Measurements from ENCODE around the gene RPLP2.
A peak's percentile ranks its signal among the peaks of the same experiment; 100 is the strongest.

The RPLP2 gene

GRCh38 chr11:770642-771616 lies 38.8 kb upstream of the RPLP2 start:
- no peak overlapping the region for H3K4me3 ChIP-seq (ENCODE audit: low read depth, low read length)
- H3K36me3 ChIP-seq (ENCODE audit: control insufficient read depth in 2 of 2, insufficient read depth in 1 of 2, low read length in 2 of 2): peaks cover 0 to 71% of the 10 kb centered on the region in 2 experiments; a peak in 2 of 3 replicates
- POLR2A ChIA-PET: no interaction called here
- TF ChIP-seq GLI4 (tag by site-specific recombination; IDR thresholded peaks at IDR 0.05): no peak
- TF ChIP-seq SALL2 (tag by site-specific recombination; IDR thresholded peaks at IDR 0.05; ENCODE audit: borderline replicate concordance): no peak
- no peak for TF ChIP-seq GLIS1 (tag by site-specific recombination; IDR thresholded peaks at IDR 0.05)
- peak; percentile 22; the same call in 1 of the 2 replicates for TF ChIP-seq HIC1 (tag by site-specific recombination; IDR thresholded peaks at IDR 0.05)
- no peak for TF ChIP-seq SETDB1 (IDR thresholded peaks at IDR 0.05; ENCODE audit: insufficient read length, low read length)
- TF ChIP-seq ZNF202 (tag by site-specific recombination; IDR thresholded peaks at IDR 0.05; ENCODE audit: borderline replicate concordance): no peak
- TF ChIP-seq ZNF585B (tag by site-specific recombination; IDR thresholded peaks at IDR 0.05): no peak
- no peak for TF ChIP-seq ZNF394 (tag by site-specific recombination; IDR thresholded peaks at IDR 0.05; ENCODE audit: borderline replicate concordance)
- no peak for TF ChIP-seq MZF1 (tag by site-specific recombination; IDR thresholded peaks at IDR 0.05; ENCODE audit: borderline replicate concordance)
- H3K4me1 ChIP-seq (ENCODE audit: control insufficient read depth, insufficient read depth, low read length): no peaks in the 10 kb centered on the region; the same call in 1 of the 2 replicates
- H3K9me3 ChIP-seq (ENCODE audit: control insufficient read depth, insufficient read depth, low read depth, low read length): no peaks in the 10 kb centered on the region
- CTCF ChIA-PET: no interaction called here
- H3K27ac ChIP-seq (ENCODE audit: extremely low read depth, low read depth, low read length): no peak overlapping the region

- no peak overlapping the region for H3K27ac ChIP-seq (ENCODE audit: extremely low read depth, low read depth, low read length)
- CTCF ChIA-PET: no interaction called here
- POLR2A ChIA-PET: no interaction called here
- no peak overlapping the region for H3K4me3 ChIP-seq (ENCODE audit: low read depth, low read length)
- H3K9me3 ChIP-seq (ENCODE audit: control insufficient read depth, insufficient read depth, low read depth, low read length): no peaks in the 10 kb centered on the region
- no peaks in the 10 kb centered on the region; the same call in 1 of the 2 replicates for H3K4me1 ChIP-seq (ENCODE audit: control insufficient read depth, insufficient read depth, low read length)
- peaks cover 0 to 63% of the 10 kb centered on the region in 2 experiments; a peak in 2 of 3 replicates for H3K36me3 ChIP-seq (ENCODE audit: control insufficient read depth in 2 of 2, insufficient read depth in 1 of 2, low read length in 2 of 2)
- TF ChIP-seq ZNF518A (tag by site-specific recombination; conservative IDR thresholded peaks at IDR 0.05; ENCODE audit: low read depth): no peak
- no peak for TF ChIP-seq SP7 (tag by site-specific recombination; IDR thresholded peaks at IDR 0.05)
- no peak for TF ChIP-seq ZNF777 (tag by site-specific recombination; IDR thresholded peaks at IDR 0.05; ENCODE audit: borderline replicate concordance)
- TF ChIP-seq ZNF776 (tag by site-specific recombination; IDR thresholded peaks at IDR 0.05; ENCODE audit: borderline replicate concordance): no peak
- TF ChIP-seq ZXDB (tag by site-specific recombination; IDR thresholded peaks at IDR 0.05): no peak
- TF ChIP-seq KLF1 (tag by site-specific recombination; IDR thresholded peaks at IDR 0.05): peak; percentile 73
- TF ChIP-seq ZNF558 (tag by site-specific recombination; IDR thresholded peaks at IDR 0.05): no peak
- TF ChIP-seq ZNF155 (tag by site-specific recombination; IDR thresholded peaks at IDR 0.05): no peak
- no peak for TF ChIP-seq ZSCAN30 (tag by site-specific recombination; IDR thresholded peaks at IDR 0.05)
- peak; percentile 35; the same call in 1 of the 2 replicates for TF ChIP-seq ZIC2 (tag by site-specific recombination; IDR thresholded peaks at IDR 0.05)
- no peak for TF ChIP-seq GLI2 (tag by site-specific recombination; IDR thresholded peaks at IDR 0.05; ENCODE audit: borderline replicate concordance, low read depth)
- no peak for TF ChIP-seq ZSCAN23 (tag by site-specific recombination; IDR thresholded peaks at IDR 0.05)
- TF ChIP-seq ZNF335 (tag by site-specific recombination; conservative IDR thresholded peaks at IDR 0.05): no peak
- peak; percentile 76 for TF ChIP-seq EGR2 (tag by site-specific recombination; IDR thresholded peaks at IDR 0.05; ENCODE audit: low read depth)
- TF ChIP-seq ZNF292 (tag by site-specific recombination; IDR thresholded peaks at IDR 0.05; ENCODE audit: borderline replicate concordance, low read depth): no peak
- no peak for TF ChIP-seq ZNF48 (tag by site-specific recombination; IDR thresholded peaks at IDR 0.05)
- no peak for TF ChIP-seq RBAK (tag by site-specific recombination; IDR thresholded peaks at IDR 0.05)
- TF ChIP-seq ZNF610 (tag by site-specific recombination; IDR thresholded peaks at IDR 0.05; ENCODE audit: borderline replicate concordance): no peak
- TF ChIP-seq KLF9 (tag by site-specific recombination; IDR thresholded peaks at IDR 0.05; ENCODE audit: low read depth): peak; percentile 56
Observed at GRCh38 chr11:771617-772204, 38.1 kb upstream of the RPLP2 start.

Data from HEK293 (cell line).